ENCODE data around the gene DDX20.

The DDX20 gene

DNA sequence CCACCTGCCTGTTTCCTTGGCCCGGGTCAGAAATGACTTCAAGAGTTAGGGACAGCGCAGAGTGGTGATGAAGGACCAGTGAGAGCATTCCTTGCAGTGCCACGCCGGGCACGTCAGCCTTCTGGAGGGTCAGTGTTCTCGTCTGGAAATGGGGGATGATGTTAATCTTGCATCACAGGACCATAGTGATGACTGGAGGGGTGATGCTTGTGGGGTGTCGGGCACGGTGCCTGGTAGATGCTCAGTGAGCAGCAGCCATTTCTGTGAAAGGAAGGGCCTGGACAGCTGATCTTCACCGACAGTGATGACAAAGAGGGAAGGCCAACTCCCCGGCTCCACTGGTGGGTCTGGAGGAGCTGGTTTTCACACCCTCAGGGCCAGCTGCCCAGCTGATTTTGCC lies 56.2 kb downstream of the DDX20 start:
- TF ChIP-seq REST (IDR thresholded peaks at IDR 0.05; ENCODE audit: insufficient read depth in 1 of 2, low read depth in 2 of 2, low read length in 2 of 2) (no peak), TAF1 (IDR thresholded peaks at IDR 0.05; ENCODE audit: borderline replicate concordance, insufficient read depth, low read length) (no peak), POLR2AphosphoS5 (IDR thresholded peaks at IDR 0.05; ENCODE audit: low read depth, low read length) (no peak), FOXP2 (optimal IDR thresholded peaks at IDR 0.05; ENCODE audit: borderline replicate concordance, extremely low read depth, extremely low read length, insufficient read depth) (no peak), SIN3A (IDR thresholded peaks at IDR 0.05; ENCODE audit: borderline replicate concordance, insufficient read depth, low read length) (no peak)

GRCh38 chr1:111812306-111812705 lies 56.6 kb downstream of the DDX20 start:
- TF ChIP-seq REST (IDR thresholded peaks at IDR 0.05; ENCODE audit: insufficient read depth in 1 of 2, low read depth in 2 of 2, low read length in 2 of 2) (no peak), TAF1 (IDR thresholded peaks at IDR 0.05; ENCODE audit: borderline replicate concordance, insufficient read depth, low read length) (no peak), POLR2AphosphoS5 (IDR thresholded peaks at IDR 0.05; ENCODE audit: low read depth, low read length) (no peak), FOXP2 (optimal IDR thresholded peaks at IDR 0.05; ENCODE audit: borderline replicate concordance, extremely low read depth, extremely low read length, insufficient read depth) (no peak), SIN3A (IDR thresholded peaks at IDR 0.05; ENCODE audit: borderline replicate concordance, insufficient read depth, low read length) (no peak)

- TF ChIP-seq SIN3A (IDR thresholded peaks at IDR 0.05; ENCODE audit: borderline replicate concordance, insufficient read depth, low read length), result no peak
- no peak for TF ChIP-seq REST (IDR thresholded peaks at IDR 0.05; ENCODE audit: insufficient read depth in 1 of 2, low read depth in 2 of 2, low read length in 2 of 2)
- TF ChIP-seq FOXP2 (optimal IDR thresholded peaks at IDR 0.05; ENCODE audit: borderline replicate concordance, extremely low read depth, extremely low read length, insufficient read depth), result no peak
- TF ChIP-seq TAF1 (IDR thresholded peaks at IDR 0.05; ENCODE audit: borderline replicate concordance, insufficient read depth, low read length), result no peak
- TF ChIP-seq POLR2AphosphoS5 (IDR thresholded peaks at IDR 0.05; ENCODE audit: low read depth, low read length), result no peak
Measured at GRCh38 chr1:111813440-111814304, 58.0 kb downstream of the DDX20 start.

DNA sequence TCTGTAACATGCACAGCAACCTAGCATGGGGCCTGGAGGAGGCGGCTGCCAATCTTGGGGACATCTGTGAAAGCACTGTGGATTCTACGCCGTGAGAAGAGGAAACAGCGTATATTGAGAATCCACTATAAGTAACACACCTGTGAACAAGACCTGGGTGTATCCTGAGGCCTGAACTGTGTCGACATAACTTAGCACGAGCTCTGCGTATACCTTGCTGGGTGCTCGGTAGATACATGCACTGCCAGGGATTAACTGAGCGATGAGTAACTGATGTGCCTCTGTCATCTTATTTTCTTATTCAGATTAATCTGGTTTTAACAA lies 58.6 kb downstream of the DDX20 start:
- TF ChIP-seq FOXP2 (optimal IDR thresholded peaks at IDR 0.05; ENCODE audit: borderline replicate concordance, extremely low read depth, extremely low read length, insufficient read depth) (no peak), POLR2AphosphoS5 (IDR thresholded peaks at IDR 0.05; ENCODE audit: low read depth, low read length) (no peak), SIN3A (IDR thresholded peaks at IDR 0.05; ENCODE audit: borderline replicate concordance, insufficient read depth, low read length) (no peak), TAF1 (IDR thresholded peaks at IDR 0.05; ENCODE audit: borderline replicate concordance, insufficient read depth, low read length) (no peak), REST (IDR thresholded peaks at IDR 0.05; ENCODE audit: insufficient read depth in 1 of 2, low read depth in 2 of 2, low read length in 2 of 2) (no peak)
